Measurements from ENCODE around the gene FAM184A.

DNA sequence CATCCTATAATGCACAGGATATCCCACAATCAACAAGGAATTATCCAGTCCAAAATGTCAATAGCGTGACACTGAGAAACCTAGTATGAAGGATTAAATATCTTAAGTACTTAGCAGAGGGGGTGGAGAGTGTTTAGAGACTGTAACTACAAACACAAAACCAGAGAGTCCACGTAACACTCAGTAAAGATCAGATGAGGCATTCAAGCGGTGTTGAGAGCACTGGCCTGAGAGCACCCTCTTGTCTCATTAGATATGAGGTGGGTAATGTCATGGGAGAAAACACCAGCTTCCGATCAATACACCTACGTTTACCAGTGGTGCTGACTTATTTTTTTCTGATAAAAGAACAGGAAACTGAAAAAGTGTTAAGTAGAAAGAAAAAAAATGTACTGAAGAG, 2.3 kb downstream of the FAM184A start:
- TF ChIP-seq CREM (IDR thresholded peaks at IDR 0.05; ENCODE audit: low read depth): no peak
- TF ChIP-seq, protein P1, sequence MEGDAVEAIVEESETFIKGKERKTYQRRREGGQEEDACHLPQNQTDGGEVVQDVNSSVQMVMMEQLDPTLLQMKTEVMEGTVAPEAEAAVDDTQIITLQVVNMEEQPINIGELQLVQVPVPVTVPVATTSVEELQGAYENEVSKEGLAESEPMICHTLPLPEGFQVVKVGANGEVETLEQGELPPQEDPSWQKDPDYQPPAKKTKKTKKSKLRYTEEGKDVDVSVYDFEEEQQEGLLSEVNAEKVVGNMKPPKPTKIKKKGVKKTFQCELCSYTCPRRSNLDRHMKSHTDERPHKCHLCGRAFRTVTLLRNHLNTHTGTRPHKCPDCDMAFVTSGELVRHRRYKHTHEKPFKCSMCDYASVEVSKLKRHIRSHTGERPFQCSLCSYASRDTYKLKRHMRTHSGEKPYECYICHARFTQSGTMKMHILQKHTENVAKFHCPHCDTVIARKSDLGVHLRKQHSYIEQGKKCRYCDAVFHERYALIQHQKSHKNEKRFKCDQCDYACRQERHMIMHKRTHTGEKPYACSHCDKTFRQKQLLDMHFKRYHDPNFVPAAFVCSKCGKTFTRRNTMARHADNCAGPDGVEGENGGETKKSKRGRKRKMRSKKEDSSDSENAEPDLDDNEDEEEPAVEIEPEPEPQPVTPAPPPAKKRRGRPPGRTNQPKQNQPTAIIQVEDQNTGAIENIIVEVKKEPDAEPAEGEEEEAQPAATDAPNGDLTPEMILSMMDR (IDR thresholded peaks at IDR 0.05 in 2 of 3, conservative IDR thresholded peaks at IDR 0.05 in 1 of 3; ENCODE audit: control insufficient read depth in 2 of 3, extremely low read depth in 1 of 3, insufficient read depth in 1 of 3, low read depth in 3 of 3, low read length in 3 of 3): no peak
- TF ChIP-seq RFX5 (IDR thresholded peaks at IDR 0.05; ENCODE audit: low read depth, low read length): no peak
- TF ChIP-seq POLR2A (IDR thresholded peaks at IDR 0.05; ENCODE audit: low read depth, low read length): no peak

Measured in GM12878 (cell line).